Transverse colon (tissue), 4 donors: Measurements from ENCODE around the gene TNFRSF19.

Experiments used
- EP300 ChIP-seq: sonication (generic); formaldehyde crosslinking; IDR thresholded peaks from one replicate; pipeline ENCODE4 v1.6.1; 2017; ENCODE audit warnings: antibody characterized with exemption, low read depth
- POLR2A ChIP-seq: fragments of 450-650 bp; IDR thresholded peaks from one replicate; pipeline ENCODE4 v1.6.1; 2016; ENCODE audit warnings: antibody characterized with exemption, mild to moderate bottlenecking, moderate library complexity
- POLR2AphosphoS5 ChIP-seq, 3 donors: sonication (generic); formaldehyde crosslinking; IDR thresholded peaks; one replicate each; pipeline ENCODE4 v1.6.1; 2016; ENCODE audit warnings: antibody characterized with exemption in 3 of 3
- TF ChIP-seq, protein P1 (sequence below), 5 experiments: fragments of 200-600 bp in 3 of 5; fragments of 450-650 bp in 2 of 5; sonication (generic) in 3 of 5; IDR thresholded peaks; 1 replicate in 2 of 5; 2 replicates in 3 of 5; pipeline ENCODE4 v1.5.1; 2016 to 2017; ENCODE audit warnings: antibody characterized with exemption in 5 of 5, inconsistent platforms in 3 of 5, mild to moderate bottlenecking in 2 of 5, moderate library complexity in 1 of 5

DNA sequence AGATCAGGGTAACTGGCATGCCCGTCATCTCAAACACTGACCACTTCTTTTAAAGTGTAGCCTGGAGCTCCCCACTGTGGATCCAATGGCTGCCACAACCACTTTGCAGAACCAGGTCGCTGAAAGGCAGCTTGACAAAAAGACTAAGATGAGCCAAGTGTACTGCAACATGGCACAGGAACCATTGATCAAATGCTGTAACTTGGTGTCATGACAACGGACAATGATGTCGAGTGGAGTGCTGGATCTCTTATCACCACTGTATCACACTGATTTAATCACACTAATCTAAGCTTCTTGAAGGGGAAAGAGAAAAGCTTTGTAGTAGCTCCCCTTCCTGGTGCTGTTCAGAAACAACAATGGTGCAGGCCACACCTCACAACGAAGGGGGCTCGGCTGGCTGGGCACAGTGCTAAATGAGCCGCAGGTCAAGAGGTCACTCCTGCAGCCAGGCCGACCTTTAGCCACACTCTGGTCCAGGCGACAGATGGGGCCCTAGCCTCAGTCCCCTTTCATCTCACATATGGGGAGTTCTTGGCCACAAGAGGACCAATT lies 2.2 kb upstream of the TNFRSF19 start:
- TF ChIP-seq, protein P1, sequence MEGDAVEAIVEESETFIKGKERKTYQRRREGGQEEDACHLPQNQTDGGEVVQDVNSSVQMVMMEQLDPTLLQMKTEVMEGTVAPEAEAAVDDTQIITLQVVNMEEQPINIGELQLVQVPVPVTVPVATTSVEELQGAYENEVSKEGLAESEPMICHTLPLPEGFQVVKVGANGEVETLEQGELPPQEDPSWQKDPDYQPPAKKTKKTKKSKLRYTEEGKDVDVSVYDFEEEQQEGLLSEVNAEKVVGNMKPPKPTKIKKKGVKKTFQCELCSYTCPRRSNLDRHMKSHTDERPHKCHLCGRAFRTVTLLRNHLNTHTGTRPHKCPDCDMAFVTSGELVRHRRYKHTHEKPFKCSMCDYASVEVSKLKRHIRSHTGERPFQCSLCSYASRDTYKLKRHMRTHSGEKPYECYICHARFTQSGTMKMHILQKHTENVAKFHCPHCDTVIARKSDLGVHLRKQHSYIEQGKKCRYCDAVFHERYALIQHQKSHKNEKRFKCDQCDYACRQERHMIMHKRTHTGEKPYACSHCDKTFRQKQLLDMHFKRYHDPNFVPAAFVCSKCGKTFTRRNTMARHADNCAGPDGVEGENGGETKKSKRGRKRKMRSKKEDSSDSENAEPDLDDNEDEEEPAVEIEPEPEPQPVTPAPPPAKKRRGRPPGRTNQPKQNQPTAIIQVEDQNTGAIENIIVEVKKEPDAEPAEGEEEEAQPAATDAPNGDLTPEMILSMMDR (IDR thresholded peaks at IDR 0.05): no peak
- TF ChIP-seq POLR2AphosphoS5 (IDR thresholded peaks at IDR 0.05) (no peak), POLR2A (no peak), EP300 (no peak)
